T47D (cell line): ENCODE measurements around the gene SRCAP.

Experiments
- DNase-seq, 2 experiments: peaks; one replicate each; pipeline versions ENCODE4 v3.0.0 to v3.0.0-alpha.2; 2011 to 2012; ENCODE audit warnings: low read depth in 1 of 2, low spot score in 1 of 2
- JUND ChIP-seq: IDR thresholded peaks from 2 replicates; pipeline ENCODE4 v1.6.1; 2012; ENCODE audit warnings: low read depth
- in situ Hi-C: cut with HindIII; loops from 2 replicates; pipeline ENCODE4 v1.10.0; 2016; ENCODE audit warnings: low sequenced_read_pairs, low pct_unique_long_range_greater_than_20kb

Gene SRCAP

DNA sequence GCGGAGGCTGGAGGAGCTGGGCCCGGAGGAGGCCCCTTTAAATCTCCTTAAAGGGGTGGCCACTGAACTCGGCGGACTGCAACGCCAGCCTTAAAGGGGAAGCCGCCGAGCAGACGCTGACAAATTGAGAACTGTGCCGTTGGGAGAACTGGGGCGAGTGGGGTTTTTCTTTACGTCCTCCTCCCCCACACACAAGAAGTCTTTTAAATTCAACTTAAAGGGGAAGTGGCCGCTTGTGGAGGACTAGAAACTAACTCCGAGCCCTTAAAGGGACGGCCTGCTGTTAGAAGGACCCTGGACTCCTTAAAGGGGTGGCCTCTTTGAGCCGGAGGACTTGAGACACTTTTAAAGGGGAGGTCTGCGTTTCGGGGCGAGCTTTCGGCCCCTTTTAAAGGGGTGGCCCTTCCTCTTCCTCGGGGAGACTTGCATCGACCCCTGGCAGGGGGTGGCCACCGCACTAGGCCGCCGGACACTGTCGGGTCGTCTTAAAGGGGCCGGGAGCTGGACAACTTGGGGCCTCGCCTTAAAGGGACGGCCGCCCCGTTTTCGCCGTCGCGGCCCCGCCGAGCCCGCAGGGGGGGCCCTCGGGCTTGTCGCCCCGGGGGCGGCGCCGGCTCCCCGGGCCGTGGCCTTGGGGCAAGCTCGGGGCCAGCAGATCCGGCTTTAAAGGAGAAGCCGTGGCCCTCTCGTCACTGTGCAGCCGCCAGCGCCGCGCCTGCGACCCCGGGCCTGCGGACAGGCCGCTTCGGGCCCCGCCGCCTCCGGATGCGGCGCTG, 40.1 kb upstream of the SRCAP start:
- peak; percentile 65 to 98 for DNase-seq
- TF ChIP-seq JUND = no peak
- in situ Hi-C loops = no loop called here

GRCh38 chr16:30659507-30660423, 39.2 kb upstream of the SRCAP start:
- in situ Hi-C loops = no loop called here
- TF ChIP-seq JUND = no peak
- DNase-seq = peak; percentile 34 to 77

DNA sequence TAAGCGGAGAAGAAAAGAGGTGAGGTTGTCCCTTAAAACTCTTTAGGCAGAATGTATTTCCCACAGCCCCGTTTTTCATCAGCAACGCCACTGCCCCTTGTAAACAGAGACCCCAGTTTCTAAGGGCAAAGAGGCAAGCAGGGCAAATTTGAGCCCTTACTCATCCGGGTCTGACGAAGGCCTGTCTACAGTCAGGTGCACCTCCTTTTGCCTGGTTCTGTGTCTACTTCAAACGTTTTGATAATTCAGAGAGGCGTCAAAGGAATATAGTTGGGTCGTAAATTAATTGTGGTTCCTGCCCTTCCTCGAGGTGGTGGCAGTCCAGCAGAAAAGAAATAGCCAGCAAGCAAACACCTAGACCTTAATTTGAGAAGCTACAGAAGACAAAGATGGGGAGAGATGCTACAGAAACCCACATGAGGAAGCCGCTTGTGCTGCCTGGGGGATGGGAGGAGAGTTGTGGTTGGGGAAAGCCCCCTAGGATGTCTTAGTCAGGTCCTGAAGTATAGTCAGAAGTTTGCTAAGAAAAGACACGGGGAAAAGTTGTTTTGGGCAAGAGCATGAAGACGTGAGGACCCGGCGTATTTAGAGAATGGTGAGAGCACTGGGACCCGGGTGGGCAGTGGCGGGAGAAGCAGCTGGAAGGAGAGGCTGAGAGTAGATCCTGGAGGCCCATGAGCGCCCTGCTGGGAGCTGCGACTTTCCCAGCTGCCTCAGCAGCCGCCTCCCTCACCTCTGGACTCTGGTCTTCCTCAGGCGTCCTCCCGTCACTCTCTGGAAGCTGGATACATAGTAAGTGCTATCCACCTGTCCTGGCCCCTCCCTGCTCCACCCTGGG, 38.3 kb upstream of the SRCAP start:
- in situ Hi-C loops = no loop called here

DNA sequence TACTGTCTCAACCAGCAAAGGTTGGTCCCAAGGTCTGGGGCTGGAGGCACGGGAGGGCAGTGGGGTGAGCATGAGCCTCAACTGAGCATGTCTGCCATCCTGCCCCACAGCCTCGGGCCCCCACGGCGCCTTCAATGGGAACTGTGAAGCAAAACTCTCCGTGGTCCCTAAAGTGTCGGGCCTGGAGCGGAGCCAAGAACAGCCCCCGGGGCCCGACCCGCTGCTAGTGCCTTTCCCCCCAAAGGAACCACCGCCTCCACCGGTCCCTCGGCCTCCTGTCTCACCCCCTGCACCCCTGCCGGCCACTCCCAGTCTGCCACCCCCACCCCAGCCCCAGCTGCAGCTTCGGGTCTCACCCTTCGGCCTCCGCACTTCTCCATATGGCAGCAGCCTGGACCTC, 36.5 kb upstream of the SRCAP start:
- in situ Hi-C loops = no loop called here
- no peak for TF ChIP-seq JUND
- DNase-seq = no peak

More for the DNA sequence above, 38.3 kb upstream of the SRCAP start:
- DNase-seq = peak in 1 of 2 experiments; percentile 42
- no peak for TF ChIP-seq JUND

GRCh38 chr16:30663038-30663437, 35.9 kb upstream of the SRCAP start:
- no peak for DNase-seq
- TF ChIP-seq JUND = no peak
- in situ Hi-C loops = no loop called here

DNA sequence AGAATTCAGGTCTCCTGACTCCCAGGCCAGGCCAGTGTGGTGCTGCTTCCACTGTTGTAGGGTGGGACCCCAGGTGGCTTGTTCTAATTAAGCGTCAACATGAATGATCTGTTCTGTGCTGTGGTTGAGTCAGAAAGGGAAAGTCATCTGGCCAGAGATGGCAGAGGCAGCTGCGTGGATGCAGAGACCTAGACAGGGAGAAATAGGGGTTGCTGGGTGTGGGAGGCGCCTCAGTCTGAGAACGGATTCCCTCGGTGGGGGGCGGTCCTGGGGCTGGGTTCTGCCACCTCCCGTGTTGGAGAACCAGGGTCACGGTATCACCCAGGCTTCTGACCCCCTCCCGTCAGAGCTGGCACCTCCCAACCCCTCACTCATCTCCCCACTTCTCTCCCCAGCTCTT, 35.2 kb upstream of the SRCAP start:
- in situ Hi-C loops = no loop called here
- TF ChIP-seq JUND = no peak
- no peak for DNase-seq

- DNase-seq = no peak
- no peak for TF ChIP-seq JUND
- in situ Hi-C loops = no loop called here
These were observed 34.3 kb upstream of the SRCAP start for GRCh38 chr16:30664616-30665109.

GRCh38 chr16:30665155-30665829, 33.7 kb upstream of the SRCAP start:
- in situ Hi-C loops = no loop called here
- no peak for TF ChIP-seq JUND

DNA sequence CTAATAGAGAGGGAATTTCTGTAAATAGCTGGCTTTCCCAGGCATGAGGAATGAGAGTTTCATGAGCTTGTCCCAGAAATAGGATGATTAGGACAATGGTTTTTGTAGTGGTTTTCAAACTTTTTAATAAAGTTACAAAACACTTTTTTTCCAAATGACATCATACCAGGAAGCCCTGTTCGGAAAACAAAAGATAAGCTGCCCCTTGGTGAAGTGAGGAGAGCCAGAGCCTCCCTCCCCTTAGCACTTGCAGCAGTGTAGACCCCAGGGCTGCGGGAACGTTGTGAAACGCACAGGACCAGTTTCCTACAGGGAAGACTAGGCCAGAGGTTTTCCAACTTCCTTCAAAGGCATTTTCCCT, 33.2 kb upstream of the SRCAP start:
- in situ Hi-C loops = no loop called here
- TF ChIP-seq JUND = no peak
- DNase-seq = no peak

More at GRCh38 chr16:30665155-30665829, 33.7 kb upstream of the SRCAP start:
- DNase-seq = peak in 1 of 2 experiments; percentile 29

DNA sequence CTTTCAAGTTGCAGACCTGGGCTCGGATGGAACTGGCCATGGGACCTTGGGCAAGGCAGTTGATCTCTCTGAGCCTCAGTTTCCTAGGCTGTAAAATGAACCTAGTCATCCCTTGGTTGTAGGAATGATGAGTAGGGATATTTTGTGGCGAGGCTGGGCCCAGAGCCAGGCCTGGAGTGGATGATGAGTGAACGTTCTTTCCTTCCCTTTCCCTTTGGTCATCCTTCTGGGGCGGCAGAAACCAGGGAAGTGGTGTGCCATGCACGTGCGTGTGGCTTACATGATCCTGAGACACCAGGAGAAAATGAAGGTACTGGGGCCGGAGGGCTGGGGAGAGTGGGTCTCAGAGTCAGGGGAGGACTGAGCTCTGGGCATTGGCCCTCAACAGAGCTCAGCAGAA, 32.3 kb upstream of the SRCAP start:
- TF ChIP-seq JUND = no peak
- in situ Hi-C loops = no loop called here
- no peak for DNase-seq

DNA sequence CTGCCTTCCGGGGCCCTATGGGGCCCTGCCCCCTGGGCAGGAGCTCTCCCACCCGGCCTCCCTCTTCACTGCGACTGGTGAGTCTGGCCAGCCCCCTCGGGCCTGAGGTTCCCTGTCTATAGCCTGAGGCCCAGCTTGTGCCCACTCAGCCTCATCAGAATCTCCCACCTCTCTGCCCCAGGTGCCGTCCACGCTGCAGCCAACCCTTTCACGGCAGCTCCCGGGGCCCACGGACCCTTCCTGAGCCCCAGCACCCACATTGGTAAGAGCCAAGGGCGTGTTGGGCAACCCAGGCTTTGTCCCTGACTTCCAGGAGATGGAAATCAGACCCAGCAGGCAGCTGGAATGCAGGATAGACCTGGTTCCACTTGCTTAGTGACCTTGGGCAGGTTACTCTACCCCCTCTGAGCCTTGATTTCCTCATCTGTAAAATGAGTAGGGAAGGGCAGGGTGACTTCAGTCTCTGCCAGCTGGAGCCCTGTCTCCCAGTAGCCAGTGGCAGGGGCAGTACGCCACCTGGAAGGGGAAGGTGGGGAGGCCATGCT, 31.5 kb upstream of the SRCAP start:
- no peak for TF ChIP-seq JUND
- in situ Hi-C loops = no loop called here
- DNase-seq = peak; percentile 76 to 95
